ENCODE data around the gene GPC3.

- TF ChIP-seq CTCF (conservative IDR thresholded peaks at IDR 0.05), result no peak
- no peak for TF ChIP-seq EZH2 (IDR thresholded peaks at IDR 0.05; ENCODE audit: low read depth)
Measured at GRCh38 chrX:133909888-133910287, 75.5 kb downstream of the GPC3 start.
